HEK293 (cell line): ENCODE results near the gene CCDC32.

Experiments
- CTCF ChIA-PET: fragments of 350-600 bp; formaldehyde crosslinking; extraction: SDS; loops from one replicate; lab custom pipeline; 2021; ENCODE audit warnings: antibody characterized with exemption; lab: Yijun Ruan, JAX
- POLR2A ChIA-PET: fragments of 300-600 bp; formaldehyde crosslinking; extraction: SDS; loops from one replicate; lab custom pipeline; 2020; ENCODE audit warnings: antibody characterized with exemption, inconsistent platforms; lab: Yijun Ruan, JAX
- H3K27ac ChIP-seq: fragments of 200-500 bp; sonication (Bioruptor generic); 2 replicates; pipeline ENCODE4 v1.5.1; 2014; ENCODE audit warnings: low read depth, low read length, control low read depth, inconsistent platforms; ENCODE audit errors: extremely low read depth
- H3K36me3 ChIP-seq, 2 experiments: fragments of 200-500 bp in 1 of 2; sonication (Bioruptor generic) in 1 of 2; 1 replicate in 1 of 2; 2 replicates in 1 of 2; pipeline ENCODE4 v1.5.1; 2014 to 2017; ENCODE audit warnings: inconsistent platforms in 2 of 2, low read length in 2 of 2; ENCODE audit not compliant: control insufficient read depth in 2 of 2, insufficient read depth in 1 of 2
- H3K4me1 ChIP-seq: fragments of 200-500 bp; sonication (Bioruptor generic); 2 replicates; pipeline ENCODE4 v1.5.1; 2014; ENCODE audit warnings: mild to moderate bottlenecking, low read length, inconsistent platforms; ENCODE audit not compliant: control insufficient read depth, insufficient read depth
- H3K4me3 ChIP-seq: 2 replicates; pipeline ENCODE4 v1.5.1; 2011; ENCODE audit warnings: low read depth, mild to moderate bottlenecking, control low read depth, low read length, moderate library complexity
- H3K9me3 ChIP-seq: fragments of 200-500 bp; sonication (Bioruptor generic); 2 replicates; pipeline ENCODE4 v1.5.1; 2014; ENCODE audit warnings: low read depth, low read length, inconsistent platforms; ENCODE audit not compliant: control insufficient read depth, insufficient read depth
- GLIS2 ChIP-seq: fragments of 450-650 bp; formaldehyde crosslinking; IDR thresholded peaks from 2 replicates; pipeline ENCODE4 v1.5.1; 2016; ENCODE audit warnings: missing biosample characterization, missing genetic modification characterization
- IKZF3 ChIP-seq: fragments of 450-650 bp; IDR thresholded peaks from 2 replicates; pipeline ENCODE4 v1.5.0; 2018; ENCODE audit warnings: missing biosample characterization, mild to moderate bottlenecking, missing genetic modification characterization, moderate library complexity
- MEIS1 ChIP-seq: sonication (generic); formaldehyde crosslinking; IDR thresholded peaks from 2 replicates; pipeline ENCODE4 v1.8.1; 2022; ENCODE audit warnings: missing genetic modification reagents, mild to moderate bottlenecking, borderline replicate concordance
- PATZ1 ChIP-seq: fragments of 450-650 bp; formaldehyde crosslinking; IDR thresholded peaks from 2 replicates; pipeline ENCODE4 v1.5.1; 2016; ENCODE audit warnings: missing biosample characterization, missing genetic modification characterization
- SP2 ChIP-seq: fragments of 450-650 bp; formaldehyde crosslinking; IDR thresholded peaks from 2 replicates; pipeline ENCODE4 v1.5.1; 2016; ENCODE audit warnings: missing biosample characterization, missing genetic modification characterization
- SP3 ChIP-seq: fragments of 450-650 bp; formaldehyde crosslinking; IDR thresholded peaks from 2 replicates; pipeline ENCODE4 v1.5.1; 2016; ENCODE audit warnings: missing biosample characterization, missing genetic modification characterization
- TCF7L2 ChIP-seq: IDR thresholded peaks from 2 replicates; pipeline ENCODE4 v1.6.1; 2011; ENCODE audit warnings: low read depth, mild to moderate bottlenecking, inconsistent platforms, low read length, moderate library complexity, borderline replicate concordance
- ZBTB10 ChIP-seq: fragments of 450-650 bp; formaldehyde crosslinking; IDR thresholded peaks from 2 replicates; pipeline ENCODE4 v1.5.1; 2016; ENCODE audit warnings: missing biosample characterization, missing genetic modification characterization
- ZBTB11 ChIP-seq: fragments of 450-650 bp; formaldehyde crosslinking; conservative IDR thresholded peaks from 2 replicates; pipeline ENCODE4 v1.5.1; 2016; ENCODE audit warnings: low read depth, missing biosample characterization, missing genetic modification characterization
- ZBTB17 ChIP-seq: fragments of 450-650 bp; formaldehyde crosslinking; IDR thresholded peaks from 2 replicates; pipeline ENCODE4 v1.5.1; 2016; ENCODE audit warnings: missing biosample characterization, missing genetic modification characterization
- ZBTB21 ChIP-seq: fragments of 450-650 bp; formaldehyde crosslinking; IDR thresholded peaks from 2 replicates; pipeline ENCODE4 v1.5.1; 2017; ENCODE audit warnings: missing biosample characterization, missing genetic modification characterization
- ZBTB48 ChIP-seq: fragments of 450-650 bp; formaldehyde crosslinking; IDR thresholded peaks from 2 replicates; pipeline ENCODE4 v1.5.1; 2016; ENCODE audit warnings: missing biosample characterization, missing genetic modification characterization
- ZBTB8A ChIP-seq: fragments of 450-650 bp; formaldehyde crosslinking; IDR thresholded peaks from 2 replicates; pipeline ENCODE4 v1.5.1; 2016; ENCODE audit warnings: missing biosample characterization, missing genetic modification characterization
- ZNF174 ChIP-seq: fragments of 450-650 bp; formaldehyde crosslinking; IDR thresholded peaks from 2 replicates; pipeline ENCODE4 v1.5.0; 2017; ENCODE audit warnings: missing biosample characterization, mild to moderate bottlenecking, missing genetic modification characterization
- ZNF335 ChIP-seq: fragments of 450-650 bp; formaldehyde crosslinking; conservative IDR thresholded peaks from 2 replicates; pipeline ENCODE4 v1.5.1; 2016; ENCODE audit warnings: missing biosample characterization, missing genetic modification characterization
- ZNF350 ChIP-seq: fragments of 450-650 bp; formaldehyde crosslinking; IDR thresholded peaks from 2 replicates; pipeline ENCODE4 v1.5.0; 2017; ENCODE audit warnings: missing biosample characterization, mild to moderate bottlenecking, missing genetic modification characterization
- ZNF366 ChIP-seq: fragments of 450-650 bp; formaldehyde crosslinking; conservative IDR thresholded peaks from 2 replicates; pipeline ENCODE4 v1.5.1; 2016; ENCODE audit warnings: missing biosample characterization, missing genetic modification characterization
- ZNF416 ChIP-seq: fragments of 450-650 bp; formaldehyde crosslinking; IDR thresholded peaks from 2 replicates; pipeline ENCODE4 v1.5.1; 2016; ENCODE audit warnings: missing biosample characterization, missing genetic modification characterization
- ZNF449 ChIP-seq: fragments of 450-650 bp; formaldehyde crosslinking; IDR thresholded peaks from 2 replicates; pipeline ENCODE4 v1.5.1; 2017; ENCODE audit warnings: missing biosample characterization, mild to moderate bottlenecking, missing genetic modification characterization, moderate library complexity
- ZNF600 ChIP-seq: fragments of 450-650 bp; formaldehyde crosslinking; IDR thresholded peaks from 2 replicates; pipeline ENCODE4 v1.5.1; 2016; ENCODE audit warnings: missing biosample characterization, missing genetic modification characterization
- ZNF629 ChIP-seq: fragments of 450-650 bp; formaldehyde crosslinking; IDR thresholded peaks from 2 replicates; pipeline ENCODE4 v1.5.1; 2017; ENCODE audit warnings: missing biosample characterization, missing genetic modification characterization
- ZNF692 ChIP-seq: fragments of 450-650 bp; formaldehyde crosslinking; IDR thresholded peaks from 2 replicates; pipeline ENCODE4 v1.5.1; 2016; ENCODE audit warnings: missing biosample characterization, missing genetic modification characterization
- ZSCAN23 ChIP-seq: fragments of 450-650 bp; formaldehyde crosslinking; IDR thresholded peaks from 2 replicates; pipeline ENCODE4 v1.5.1; 2016; ENCODE audit warnings: missing biosample characterization, missing genetic modification characterization

CCDC32 gene

GRCh38 chr15:40564591-40565332, at the start of gene CCDC32:
CCDC32 (minus strand) TSS chr15:40565042; CDS start chr15:40563015, 2,027 bp downstream.
- ChIA-PET CTCF (interaction anchor here (1.4 to 1.5 kb wide), 2 partner anchors 25 to 58 kb away, joined by 5 to 6 read pairs; no protein-coding TSS in a partner anchor), POLR2A (interaction anchor here (0.6 to 1.4 kb wide), 9 partner anchors 20 to 360 kb away, joined by 3 to 9 read pairs (median 3); partner anchors contain the start of genes INAFM2 and RAD51)
- peaks cover 0 to 16% of the 10 kb centered on the region in 2 experiments; a peak in 1 of 3 replicates for H3K36me3 ChIP-seq
- peak within 1 kb of the TSS; percentile 77 for H3K4me3 ChIP-seq
- no peaks in the 10 kb centered on the region for H3K9me3 ChIP-seq
- peak within 1 kb of the TSS; percentile 8; the same call in 1 of the 2 replicates for H3K27ac ChIP-seq
- peaks cover 4% of the 10 kb centered on the region; the same call in 1 of the 2 replicates for H3K4me1 ChIP-seq
- TF ChIP-seq ZNF366 (peak; percentile 94), ZNF350 (tag by site-specific recombination) (no peak), ZSCAN23 (0 out of 2 replicates have a peak, but pooled peaks have one; percentile 24), ZNF416 (no peak), ZBTB17 (tag by site-specific recombination) (peak; percentile 72), ZNF629 (tag by site-specific recombination) (peak; percentile 59), ZBTB10 (tag by site-specific recombination) (0 out of 2 replicates have a peak, but pooled peaks have one; percentile 17), ZNF692 (tag by site-specific recombination) (peak; percentile 47; the same call in 1 of the 2 replicates), ZBTB8A (tag by site-specific recombination) (peak; percentile 27; the same call in 1 of the 2 replicates), ZNF449 (tag by site-specific recombination) (peak; percentile 43; the same call in 1 of the 2 replicates), SP3 (tag by site-specific recombination) (peak; percentile 45; the same call in 1 of the 2 replicates), ZBTB48 (0 out of 2 replicates have a peak, but pooled peaks have one; percentile 6), IKZF3 (tag by site-specific recombination) (peak; percentile 96), ZNF335 (tag by site-specific recombination) (peak; percentile 90), ZNF600 (tag by site-specific recombination) (peak; percentile 77), ZNF174 (tag by site-specific recombination) (no peak), ZBTB21 (tag by site-specific recombination) (0 out of 2 replicates have a peak, but pooled peaks have one; percentile 11), PATZ1 (tag by site-specific recombination) (peak; percentile 64), MEIS1 (CRISPR knock-in tag) (no peak), TCF7L2 (no peak), SP2 (peak; percentile 93), GLIS2 (tag by site-specific recombination) (0 out of 2 replicates have a peak, but pooled peaks have one; percentile 30), ZBTB11 (tag by site-specific recombination) (peak; percentile 31; the same call in 1 of the 2 replicates)
